NCI-H187 (cell line): ENCODE results near the gene CDH22.

Source experiments
- DNase-seq, 2 experiments: peaks; one replicate each; lab custom pipeline; 2025; lab: John Stamatoyannopoulos, UW

Gene CDH22

DNA sequence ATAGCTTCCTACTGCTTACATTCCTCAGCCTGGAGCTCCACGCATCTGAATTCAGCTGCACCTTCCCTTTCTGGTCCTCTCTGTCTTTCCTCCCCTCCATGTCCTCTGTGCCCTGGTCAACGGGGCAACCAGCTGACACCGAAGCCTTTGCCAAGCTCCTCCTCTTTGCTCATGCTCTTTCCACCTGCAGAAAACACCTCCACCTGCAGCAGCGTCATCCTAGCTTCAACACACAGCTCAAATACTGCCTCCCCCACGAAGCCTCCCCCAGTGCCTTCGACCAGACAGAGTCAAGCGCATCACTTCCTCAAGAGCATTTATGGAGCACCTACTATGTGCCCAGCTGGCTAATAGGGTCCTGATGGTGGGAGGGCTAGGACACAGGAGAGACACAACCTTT, 9.2 kb downstream of the CDH22 start:
- DNase-seq: no peak

DNA sequence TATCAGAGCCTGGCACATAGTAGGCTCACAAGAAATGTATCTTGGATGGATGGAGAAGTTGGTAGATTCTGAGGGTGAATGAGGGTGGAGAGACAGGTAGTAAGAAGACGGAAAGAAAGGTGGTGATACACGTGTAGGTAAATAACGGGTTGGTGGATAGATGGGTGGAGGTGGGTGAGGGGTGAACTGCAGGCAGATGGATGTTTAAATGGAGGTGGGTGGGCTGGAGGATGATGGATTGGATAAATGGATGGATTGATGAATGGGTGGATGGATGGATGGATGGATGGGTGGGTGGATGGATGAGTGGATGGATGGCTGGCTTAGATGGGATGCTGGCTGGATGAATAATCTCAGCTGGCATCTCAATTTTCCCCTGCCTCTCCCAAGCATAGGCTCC, 9.9 kb downstream of the CDH22 start:
- no peak for DNase-seq

DNA sequence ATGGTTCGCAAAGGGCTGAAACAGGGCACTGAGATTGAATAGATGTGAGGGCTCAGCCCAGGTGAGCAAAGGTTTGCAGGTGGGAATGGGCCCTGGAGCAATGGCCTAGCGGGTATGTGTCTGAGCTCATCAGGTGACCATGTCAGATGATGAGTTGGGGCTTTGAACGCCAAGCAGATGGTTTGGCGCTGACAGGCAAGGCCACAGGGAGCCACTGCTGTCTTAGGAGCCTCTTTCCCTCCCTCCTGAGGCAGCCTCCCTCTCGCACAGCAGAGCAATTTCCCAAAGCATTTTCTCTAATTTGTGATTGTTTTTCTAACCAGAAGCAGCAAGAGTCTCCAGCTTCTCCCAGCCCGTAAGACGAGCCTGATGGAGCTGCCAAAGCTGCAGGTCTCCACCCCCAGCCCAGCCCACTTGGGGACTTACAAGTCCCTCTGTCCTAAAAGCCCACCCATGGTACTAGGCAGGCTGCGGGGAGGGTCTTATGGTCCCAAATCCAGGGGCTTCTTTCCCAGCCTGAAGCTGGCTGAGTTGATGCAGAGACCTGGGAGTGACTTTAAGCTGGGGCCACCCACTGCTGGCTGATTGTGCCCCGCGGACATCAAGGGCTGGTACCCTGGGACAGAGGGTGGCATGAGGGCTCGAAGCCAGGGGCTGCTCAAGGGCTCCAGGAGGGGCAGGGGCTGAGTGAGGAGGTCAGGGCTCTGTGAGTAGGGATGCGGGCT, 11.6 kb downstream of the CDH22 start:
- DNase-seq: no peak

DNA sequence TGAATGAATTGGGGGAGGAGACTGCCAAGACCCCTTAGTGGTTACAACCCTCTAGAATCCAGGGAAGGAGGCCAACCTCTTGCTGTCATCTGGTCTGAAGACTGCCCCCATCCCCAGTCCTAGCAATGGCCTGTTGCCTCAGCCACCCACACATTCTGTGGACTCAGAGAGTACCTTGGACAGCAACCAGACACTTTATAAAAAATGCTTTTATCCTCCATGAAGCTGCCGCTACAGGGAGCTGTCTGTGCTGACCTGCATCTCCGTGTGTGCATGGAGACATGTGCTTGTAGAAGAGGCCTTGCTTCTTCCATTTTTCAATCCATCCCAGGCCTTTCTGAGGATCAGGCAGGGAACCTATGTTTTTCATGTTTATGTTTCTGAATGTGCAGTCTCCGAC, 15.2 kb downstream of the CDH22 start:
- no peak for DNase-seq

DNA sequence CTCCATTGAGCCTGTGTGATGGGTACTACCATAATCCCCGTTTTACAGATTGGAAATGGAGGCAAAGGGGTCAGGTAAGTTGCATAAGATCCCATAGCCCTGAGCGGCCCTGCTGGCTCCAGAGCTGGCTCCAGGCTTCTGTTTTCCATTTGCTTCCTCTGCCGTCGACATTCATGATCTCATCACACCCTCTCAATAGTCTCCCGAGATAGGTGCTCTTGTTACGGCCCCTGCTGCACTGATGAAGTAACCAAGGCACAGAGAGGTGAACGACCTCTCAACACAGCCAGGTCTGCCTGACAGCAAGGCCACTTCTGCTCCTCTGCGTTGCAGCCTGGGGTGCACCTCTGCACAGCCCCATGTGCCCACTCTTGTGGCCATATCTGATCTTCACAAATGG, 16.9 kb downstream of the CDH22 start:
- DNase-seq: no peak

DNA sequence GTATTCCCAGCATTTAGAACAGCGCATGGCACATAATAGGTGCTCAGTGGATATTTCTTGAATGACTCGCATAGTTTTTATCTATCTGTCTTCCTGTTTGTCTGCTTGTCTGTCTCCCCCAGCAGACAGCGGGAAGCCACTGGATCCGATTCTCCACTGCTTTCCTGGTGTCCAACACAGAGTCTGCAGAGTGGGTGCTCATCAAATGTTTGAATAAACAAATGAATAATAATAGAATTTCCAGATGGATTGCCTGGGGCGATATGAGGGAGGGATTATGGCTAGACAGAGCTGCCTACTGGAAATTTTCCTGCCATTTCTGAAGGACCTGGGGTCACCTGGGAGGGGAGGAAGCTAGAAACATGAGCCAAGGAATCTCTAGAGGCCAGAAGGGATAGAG, 18.9 kb downstream of the CDH22 start:
- DNase-seq: no peak

DNA sequence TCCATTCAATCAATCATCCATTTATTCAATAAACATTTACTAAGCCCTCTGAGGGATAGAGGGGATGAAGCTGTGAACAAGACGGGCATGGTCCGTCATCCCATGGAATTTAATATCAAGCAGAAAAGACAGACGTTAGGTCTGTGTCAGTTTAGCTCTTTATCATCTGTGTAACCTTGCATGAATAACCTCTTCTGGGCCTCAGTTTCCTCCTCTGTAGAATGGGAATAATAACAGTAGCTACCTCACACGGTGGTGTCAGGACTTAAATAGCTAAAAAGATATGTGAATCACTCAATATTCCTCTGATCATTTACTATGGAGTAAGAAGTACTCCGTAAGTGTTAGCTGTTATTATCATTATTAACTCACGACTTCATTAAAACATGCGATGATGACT, 21.3 kb downstream of the CDH22 start:
- DNase-seq: no peak

DNA sequence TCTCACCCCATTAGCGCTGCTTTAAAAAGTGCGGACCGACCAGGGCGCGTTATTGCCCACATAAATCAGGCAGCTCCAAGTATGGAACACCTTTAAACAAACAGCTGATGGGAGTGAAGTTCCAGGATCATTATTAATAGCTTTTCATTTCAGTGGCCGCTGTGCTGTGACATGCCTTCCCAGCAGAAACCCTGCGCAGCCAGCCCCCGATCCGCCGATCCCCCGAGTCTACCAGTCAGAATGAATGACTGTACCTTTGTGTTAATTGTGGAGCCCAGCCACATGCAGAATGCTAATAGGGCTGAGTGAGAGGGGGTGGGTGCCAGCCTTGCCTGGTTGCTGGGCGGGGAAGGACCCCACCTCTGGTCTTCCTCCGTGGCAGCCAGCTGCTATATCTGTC, 21.9 kb downstream of the CDH22 start:
- no peak for DNase-seq

DNA sequence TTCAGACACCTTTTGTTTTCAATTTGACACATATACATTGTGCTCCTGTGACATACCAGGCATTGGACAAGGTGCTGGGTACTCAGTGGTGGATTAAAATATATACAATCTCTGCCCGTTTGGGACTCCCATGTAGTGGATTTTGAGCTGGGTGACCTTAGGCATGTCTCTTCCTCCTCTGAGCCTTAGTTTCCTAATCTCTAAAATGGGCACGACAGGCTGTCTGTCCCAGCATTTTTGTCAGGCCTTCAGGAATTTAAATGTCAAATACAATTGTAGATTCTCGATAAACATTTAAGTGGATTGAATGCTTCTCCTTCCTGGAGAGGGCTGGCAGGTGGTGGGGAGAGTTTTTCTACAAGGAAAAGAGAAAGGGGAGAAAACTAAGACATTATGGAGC, 22.6 kb downstream of the CDH22 start:
- no peak for DNase-seq

DNA sequence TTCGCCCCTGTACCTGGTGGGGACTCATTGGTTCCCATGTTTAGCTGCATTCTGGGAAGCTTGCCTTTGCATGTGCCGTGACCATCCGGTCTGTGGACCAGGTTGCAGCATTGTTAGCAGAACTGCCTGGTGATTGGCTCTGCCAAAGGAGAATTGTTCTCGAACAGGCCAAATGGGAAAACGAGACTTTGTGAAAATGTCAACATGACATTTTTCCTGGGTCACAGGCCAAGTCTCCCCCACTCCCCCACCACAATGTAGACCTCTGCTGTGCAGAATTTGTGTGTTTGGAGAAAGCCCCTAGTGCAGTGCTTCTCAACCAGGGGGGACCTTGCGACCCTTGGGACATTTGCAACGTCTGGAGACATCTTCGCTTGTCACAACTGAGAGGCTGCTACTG, 23.2 kb downstream of the CDH22 start:
- DNase-seq: no peak

DNA sequence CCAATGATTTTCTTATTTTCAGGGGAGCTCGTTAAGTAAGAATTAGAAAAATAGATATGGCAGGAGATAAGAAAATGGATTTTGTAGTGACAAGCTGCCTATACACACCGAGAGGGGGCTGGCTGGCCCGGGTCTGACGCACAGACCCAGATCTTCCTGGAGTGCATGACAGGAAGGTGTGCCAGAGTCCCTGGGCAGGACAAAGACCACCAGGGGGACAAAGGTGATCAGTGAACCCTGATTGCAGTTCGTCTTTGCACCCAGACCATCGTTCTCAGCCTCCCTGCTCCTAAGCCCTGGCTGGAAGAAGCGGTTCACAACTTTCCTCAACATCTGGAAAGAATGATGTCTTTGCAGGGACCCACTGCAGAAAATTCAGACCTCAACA, 24.3 kb downstream of the CDH22 start:
- DNase-seq: no peak

DNA sequence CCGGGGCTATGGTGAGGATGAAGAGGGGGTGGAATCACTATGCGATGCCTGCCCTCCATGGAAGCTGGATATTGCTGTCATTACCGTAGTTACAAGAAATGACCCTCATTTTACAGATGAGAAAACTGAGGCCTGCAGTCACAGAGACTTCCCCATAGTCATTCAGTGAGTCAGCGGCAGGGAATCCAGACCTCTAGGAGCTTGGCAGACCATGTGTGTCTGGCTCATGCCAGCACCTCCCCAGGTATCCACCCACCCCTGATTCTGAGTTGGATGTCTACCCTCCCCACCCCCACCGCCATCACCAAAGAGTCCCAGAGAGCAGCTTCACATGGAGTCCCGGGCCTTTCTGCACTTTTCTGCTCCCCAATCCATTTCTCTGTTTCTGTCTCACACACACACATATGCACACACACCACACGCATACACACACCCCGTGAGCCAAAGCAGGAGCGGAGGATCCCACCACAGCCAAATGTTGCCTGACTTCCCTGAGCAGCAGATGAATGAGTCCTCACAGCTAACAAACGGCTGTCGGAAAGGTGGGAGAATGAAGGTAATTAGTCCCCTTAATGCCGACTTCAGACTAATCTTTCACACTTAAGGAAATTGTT, 24.8 kb downstream of the CDH22 start:
- no peak for DNase-seq

DNA sequence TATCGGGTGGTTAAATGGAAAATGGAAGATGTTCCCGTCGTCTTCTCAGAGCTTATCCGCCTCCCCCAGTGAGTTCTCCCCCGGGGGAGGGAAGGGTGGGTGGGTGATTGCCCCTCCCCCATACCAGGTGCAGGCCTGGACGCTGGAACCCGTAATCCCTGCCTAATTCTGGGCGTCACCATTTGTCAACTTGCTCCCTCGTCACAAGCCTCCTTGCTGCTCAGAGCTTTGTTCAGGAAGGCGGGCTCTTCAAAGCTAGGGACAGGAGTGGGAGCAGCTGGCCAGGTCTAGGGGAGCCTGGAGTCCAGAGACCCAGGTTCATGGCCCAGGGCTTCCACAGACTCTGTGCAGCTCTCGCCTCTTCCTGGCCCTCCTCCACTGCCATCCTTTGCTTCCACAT, 25.6 kb downstream of the CDH22 start:
- DNase-seq: no peak

DNA sequence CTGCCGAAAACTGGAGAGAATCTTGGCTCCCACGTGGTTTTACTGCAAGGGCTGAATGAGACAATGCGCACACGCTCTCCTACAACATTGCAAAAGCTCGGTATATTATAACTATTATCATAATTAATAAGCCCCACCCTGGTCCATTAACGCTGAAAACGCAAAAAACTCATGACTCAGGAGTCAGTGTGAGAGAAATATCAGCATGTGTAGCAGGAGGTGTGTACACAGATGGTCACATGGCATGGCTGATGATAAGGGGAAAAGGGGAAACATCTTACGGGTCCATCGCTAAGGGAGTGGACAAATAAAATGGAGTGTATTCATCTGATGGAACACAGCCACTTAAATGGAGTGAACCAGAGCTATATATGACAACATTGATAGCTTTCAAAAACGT, 29.2 kb downstream of the CDH22 start:
- no peak for DNase-seq

DNA sequence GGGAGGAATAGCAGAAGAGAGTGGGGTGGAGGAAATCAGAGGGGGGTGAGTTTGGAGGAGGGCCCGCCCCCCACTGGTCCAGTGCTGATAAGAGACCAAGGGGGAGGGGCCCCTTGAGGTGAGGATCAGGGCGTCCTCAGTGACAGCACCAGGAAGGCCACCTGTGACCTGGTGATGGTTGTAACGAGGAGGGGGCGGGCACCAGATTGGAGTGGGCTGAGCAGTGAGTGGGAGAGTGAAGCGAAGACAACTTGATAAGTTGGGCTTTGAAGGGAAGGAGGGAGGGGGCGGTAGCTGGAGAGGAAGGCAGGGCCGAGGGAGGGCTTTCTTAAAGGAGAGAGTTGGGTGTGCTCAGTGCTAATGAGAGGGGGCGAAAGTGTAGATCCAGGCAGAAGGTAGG, 30.7 kb downstream of the CDH22 start:
- no peak for DNase-seq

DNA sequence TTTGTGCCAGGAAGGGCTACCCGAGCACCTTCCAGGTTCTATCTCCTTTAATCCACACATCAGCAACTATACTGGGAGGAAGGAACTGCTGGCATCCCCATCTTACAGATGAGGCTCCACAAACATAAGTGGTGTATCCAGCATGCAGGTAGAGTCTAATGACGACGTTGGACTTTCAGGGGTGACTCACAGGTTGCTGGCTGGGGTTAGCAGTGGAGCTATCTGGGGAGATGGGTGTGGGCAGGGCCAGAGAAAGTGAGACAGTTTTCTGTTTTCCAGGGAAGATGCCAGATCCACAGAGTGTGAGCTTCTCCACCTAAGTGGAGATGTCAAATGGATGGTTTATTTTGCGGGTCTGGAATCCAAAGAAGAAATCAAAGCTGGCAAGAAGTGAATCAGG, 31.8 kb downstream of the CDH22 start:
- no peak for DNase-seq

DNA sequence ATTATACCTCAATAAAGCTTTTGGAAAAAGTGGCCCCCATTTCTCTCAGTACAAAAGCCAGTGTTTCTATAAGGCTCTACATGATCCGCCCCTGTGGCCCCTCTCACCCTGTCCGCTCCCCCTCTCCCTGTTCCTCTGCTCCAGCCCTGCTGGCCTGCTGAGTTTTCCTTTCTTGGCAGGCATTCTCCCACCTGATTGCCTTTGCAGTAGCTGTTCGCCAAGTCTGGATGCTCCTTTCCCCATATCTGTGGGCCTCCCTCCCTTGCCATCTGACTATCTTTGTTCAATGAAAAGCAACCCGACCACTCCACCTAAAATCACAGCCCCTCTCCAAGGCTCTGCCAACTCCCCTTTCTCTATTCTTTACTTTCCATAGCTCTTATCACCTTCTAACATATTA, 33.2 kb downstream of the CDH22 start:
- no peak for DNase-seq

DNA sequence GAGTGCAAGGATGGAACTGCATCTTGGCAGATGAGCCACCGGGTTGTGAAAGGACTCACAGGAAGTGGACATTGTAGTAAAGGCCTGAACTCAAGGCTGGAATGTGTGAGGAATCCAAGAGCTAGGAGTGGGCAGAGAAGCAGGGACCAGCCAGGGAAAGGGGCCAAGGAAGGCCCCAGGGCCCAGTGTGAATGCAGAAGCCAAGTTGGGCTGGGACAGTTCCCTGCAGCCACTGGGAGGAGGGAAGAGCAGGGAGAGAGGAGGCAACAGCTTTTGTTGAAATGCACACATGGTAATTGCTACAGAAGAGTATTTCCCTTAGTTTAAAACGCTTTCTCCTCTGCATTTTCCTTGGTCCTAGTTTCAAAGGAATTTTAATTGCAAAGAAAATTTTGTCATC, 34.6 kb downstream of the CDH22 start:
- DNase-seq: no peak

DNA sequence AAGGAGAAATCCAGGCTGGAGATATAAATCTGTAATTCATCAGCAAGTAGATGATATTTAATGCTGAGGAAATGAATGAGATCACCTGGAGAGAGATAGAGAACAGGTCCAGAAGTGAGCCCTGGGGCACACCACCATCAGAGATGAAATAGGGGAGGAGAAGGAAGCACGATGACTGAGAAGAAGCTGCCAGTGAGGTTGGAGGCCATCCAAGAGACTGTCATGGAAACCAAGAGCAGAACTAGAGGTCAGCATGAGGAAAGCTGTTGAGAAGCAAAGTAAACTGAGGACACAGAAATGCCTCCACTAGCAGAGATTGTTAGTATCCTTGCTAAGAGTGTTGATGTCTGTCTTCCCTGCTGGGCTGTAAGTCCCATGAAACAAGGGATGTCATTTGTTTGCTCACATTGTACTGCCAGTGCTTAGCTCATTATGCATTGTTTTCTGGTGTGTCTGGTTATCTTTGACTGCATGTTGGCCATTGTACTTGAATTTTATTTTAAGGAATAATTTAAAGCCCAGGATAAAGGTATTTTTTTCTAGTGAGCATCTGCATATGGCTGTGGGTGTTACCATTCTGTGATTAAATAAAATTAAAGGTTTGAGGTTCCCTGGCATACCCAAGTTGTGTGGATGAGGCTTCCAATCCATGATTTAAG, 35.8 kb downstream of the CDH22 start:
- no peak for DNase-seq

DNA sequence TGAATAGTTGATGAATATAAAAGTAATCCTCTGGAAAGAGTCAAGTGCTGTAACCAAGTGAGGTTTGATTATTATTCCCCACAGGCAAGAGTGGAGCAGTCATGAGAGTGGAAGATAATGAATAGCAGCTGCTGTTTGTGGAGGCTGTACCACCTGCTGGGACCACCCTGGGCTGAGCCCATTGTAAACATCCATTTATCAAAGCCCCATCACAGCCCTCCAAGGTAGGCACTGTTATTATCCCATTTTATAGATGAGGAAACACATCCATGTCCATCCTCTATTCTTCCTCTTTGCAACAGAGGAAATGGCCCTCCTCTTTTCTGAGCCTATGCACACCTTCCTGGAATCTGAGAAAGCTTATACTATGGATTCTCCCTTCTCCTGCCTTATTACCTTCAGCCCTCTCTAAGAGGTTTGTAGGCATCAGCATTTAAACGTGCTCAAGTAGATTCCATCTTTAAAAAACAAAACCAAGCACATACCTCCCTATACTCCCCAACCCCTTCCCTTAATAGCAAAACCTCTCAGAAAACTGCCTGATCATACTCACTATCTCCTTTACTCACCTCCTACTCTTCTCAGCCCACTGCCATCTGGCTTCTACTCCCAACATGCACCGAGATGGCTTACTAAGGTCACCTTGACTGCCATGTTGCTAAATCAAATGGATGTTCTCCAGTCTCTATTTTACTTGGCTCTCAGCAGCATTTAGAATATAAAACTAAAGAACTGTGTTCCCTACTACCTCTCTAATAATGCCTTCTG, 37.1 kb downstream of the CDH22 start:
- no peak for DNase-seq

DNA sequence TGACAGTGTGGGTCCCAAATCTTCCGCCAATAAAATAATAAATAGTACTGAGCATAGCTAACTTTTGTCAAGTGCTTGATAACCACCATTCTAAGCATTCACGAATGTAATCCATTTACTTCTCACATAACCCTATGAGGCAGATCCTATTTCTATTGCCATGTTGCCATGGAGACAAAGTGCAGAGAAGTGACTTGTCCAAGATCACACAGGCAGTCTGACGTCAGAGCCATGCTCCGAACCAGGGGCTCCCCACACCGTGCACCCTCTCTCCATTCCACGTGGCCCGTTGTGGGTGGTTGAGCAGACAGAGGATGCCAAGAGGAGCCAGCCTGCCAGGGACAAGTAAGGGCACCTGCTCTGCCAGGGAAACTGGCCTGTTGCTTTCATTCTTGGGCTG, 38.9 kb downstream of the CDH22 start:
- DNase-seq: no peak

DNA sequence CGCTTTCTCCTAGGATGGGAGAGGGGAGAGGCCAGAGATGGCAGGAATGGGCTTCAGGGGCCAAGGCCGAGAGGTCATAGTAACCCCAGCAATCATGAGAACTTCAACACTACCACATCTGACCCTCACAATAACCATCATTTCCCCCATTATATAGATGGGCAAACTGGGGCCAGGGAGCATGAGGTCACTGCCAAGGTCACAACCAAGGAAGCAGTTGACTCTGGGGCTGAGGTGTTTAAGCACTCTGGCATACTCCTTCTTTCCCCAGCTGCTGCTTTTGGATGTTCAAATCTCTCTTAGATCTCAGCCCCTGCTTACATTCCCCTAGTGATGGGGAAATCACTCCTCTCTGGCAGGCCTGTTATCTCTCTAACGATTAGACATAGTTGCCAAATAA, 39.6 kb downstream of the CDH22 start:
- DNase-seq: no peak

DNA sequence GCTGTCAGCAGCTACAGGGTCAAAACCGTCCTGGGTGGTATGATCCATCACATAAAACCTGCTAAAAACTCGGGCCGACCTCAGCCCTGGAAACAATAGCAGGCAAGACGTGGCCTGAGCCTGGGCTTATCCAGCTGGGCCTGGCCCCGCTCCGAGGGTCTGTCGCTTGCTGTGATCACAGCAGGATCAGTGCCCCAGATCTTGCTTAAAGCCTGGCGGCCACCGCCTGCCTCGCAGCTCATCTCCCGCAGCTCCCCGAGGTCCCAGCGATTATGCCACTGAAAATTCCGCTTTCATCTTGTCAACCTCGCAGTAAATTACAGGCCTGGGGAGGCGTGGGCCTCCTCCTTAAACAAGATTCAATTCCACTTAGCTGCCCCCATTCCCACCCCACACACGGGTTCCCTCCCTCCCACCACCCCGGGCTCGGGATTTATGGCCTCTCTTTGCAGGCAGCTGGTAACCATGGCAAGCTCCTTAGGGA, 40.1 kb downstream of the CDH22 start:
- peak; percentile 32 to 75 for DNase-seq
